ENCODE measurements around the gene C8B. TPM values are rescaled to one million over a fixed set of nuclear protein-coding genes. Genes with fewer than 3 reads are reported as not detected.

Gene C8B
- total and polyA plus RNA-seq, 2 experiments from 2014 or later, result not detected

DNA sequence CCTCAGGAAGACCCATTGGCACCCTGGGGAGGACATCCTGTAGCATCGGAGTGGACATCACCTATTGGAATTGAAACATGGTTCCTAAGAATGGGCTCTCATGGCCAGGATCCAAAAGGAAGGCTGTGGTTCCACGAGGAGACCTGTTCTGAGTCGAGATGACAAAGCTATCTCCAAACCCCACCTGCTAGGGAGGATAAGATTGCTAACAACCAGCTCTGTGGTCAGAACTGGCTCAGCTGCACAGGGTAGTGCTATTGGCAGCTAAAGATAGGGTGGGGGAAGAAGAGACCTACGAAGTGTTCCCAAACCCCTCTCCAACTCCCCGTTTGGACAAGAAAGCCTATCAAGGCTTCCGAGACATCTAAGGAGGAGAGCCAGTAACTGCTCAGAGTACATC is 17.7 kb upstream of the C8B start:
- no peak overlapping the region for H3K27ac ChIP-seq (ENCODE audit: low read depth)
- H3K9me2 ChIP-seq (ENCODE audit: insufficient read depth), result peaks cover 11% of the 10 kb centered on the region; the same call in 1 of the 2 replicates
- no peak overlapping the region for H3K4me3 Mint-ChIP-seq
- H3K27me3 ChIP-seq (ENCODE audit: insufficient read depth), result no peaks in the 10 kb centered on the region
- H3K4me1 Mint-ChIP-seq, result no peaks in the 10 kb centered on the region; the same call in 2 of the 3 replicates
- no peaks in the 10 kb centered on the region for H3F3A ChIP-seq (replicated peaks; ENCODE audit: low read depth)
- H3K9me3 Mint-ChIP-seq, result no peaks in the 10 kb centered on the region; the same call in 2 of the 3 replicates
- no peaks in the 10 kb centered on the region for H4K20me1 ChIP-seq (replicated peaks; ENCODE audit: insufficient read depth)
- H3K27ac Mint-ChIP-seq, result no peak overlapping the region
- no peaks in the 10 kb centered on the region for H3K36me3 ChIP-seq (ENCODE audit: insufficient read depth)
- no peaks in the 10 kb centered on the region for H3K79me2 ChIP-seq (replicated peaks; ENCODE audit: insufficient read depth)
- no peaks in the 10 kb centered on the region for H3K4me1 ChIP-seq (ENCODE audit: insufficient read depth)
- H2AFZ ChIP-seq, result no peak overlapping the region
- H3K4me3 ChIP-seq, result no peak overlapping the region
- peaks cover 1% of the 10 kb centered on the region for H3K27me3 Mint-ChIP-seq (ENCODE audit: insufficient read depth, low read depth, poor library complexity)
- DNase-seq (ENCODE audit: low spot score), result no peak
- ATAC-seq, result no peak
- no peaks in the 10 kb centered on the region for H3K36me3 Mint-ChIP-seq (ENCODE audit: low read depth)
- TF ChIP-seq JUNB (IDR thresholded peaks at IDR 0.05; ENCODE audit: unreplicated experiment) (no peak), ZNF114 (CRISPR knock-in tag; IDR thresholded peaks at IDR 0.05) (no peak)
- TF ChIP-seq, protein P1, sequence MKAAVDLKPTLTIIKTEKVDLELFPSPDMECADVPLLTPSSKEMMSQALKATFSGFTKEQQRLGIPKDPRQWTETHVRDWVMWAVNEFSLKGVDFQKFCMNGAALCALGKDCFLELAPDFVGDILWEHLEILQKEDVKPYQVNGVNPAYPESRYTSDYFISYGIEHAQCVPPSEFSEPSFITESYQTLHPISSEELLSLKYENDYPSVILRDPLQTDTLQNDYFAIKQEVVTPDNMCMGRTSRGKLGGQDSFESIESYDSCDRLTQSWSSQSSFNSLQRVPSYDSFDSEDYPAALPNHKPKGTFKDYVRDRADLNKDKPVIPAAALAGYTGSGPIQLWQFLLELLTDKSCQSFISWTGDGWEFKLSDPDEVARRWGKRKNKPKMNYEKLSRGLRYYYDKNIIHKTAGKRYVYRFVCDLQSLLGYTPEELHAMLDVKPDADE (IDR thresholded peaks at IDR 0.05), result no peak
- no peak overlapping the region for H3K4me2 ChIP-seq

DNA sequence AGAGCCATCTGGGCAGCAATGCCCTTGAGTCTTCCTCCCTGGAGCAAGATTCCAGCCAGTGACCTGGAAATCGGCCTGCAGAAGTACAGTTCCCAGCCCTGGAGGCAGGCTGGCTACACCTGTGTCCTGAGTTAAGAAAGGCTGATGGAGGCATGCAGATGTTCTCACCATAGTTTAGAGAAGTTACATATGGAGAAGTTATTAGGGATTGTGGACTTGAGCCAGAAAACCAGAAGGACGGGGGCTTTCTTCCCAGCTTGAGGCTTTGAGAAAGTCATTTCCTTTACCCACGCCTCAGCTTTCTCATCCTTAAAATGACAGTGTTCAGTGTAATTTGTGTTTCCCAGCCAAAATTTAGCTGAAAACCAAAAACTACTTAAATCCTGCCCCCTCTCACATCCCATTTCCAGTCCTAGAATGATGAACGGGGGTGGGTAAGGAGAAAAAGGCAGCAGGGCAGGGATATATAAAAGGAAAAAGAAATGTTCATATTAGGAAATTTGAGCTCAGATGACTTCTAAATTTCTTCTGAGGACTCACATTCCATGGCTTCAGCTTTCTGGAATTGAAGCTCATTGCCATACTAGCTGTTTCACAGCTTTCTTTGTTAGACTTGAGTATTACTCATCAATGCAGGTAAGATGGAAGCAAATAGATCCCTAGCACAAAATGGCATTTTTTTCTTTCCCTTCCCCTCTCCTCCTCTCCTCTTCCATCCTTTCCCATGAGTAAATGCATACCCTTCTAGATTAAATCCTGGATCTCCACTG is 14.4 kb upstream of the C8B start:
- peaks cover 11% of the 10 kb centered on the region; the same call in 1 of the 2 replicates for H3K9me2 ChIP-seq (ENCODE audit: insufficient read depth)
- H4K20me1 ChIP-seq (replicated peaks; ENCODE audit: insufficient read depth), result no peaks in the 10 kb centered on the region
- no peak overlapping the region for H2AFZ ChIP-seq
- no peaks in the 10 kb centered on the region for H3K79me2 ChIP-seq (replicated peaks; ENCODE audit: insufficient read depth)
- no peaks in the 10 kb centered on the region for H3K36me3 Mint-ChIP-seq (ENCODE audit: low read depth)
- no peaks in the 10 kb centered on the region for H3K4me1 ChIP-seq (ENCODE audit: insufficient read depth)
- no peaks in the 10 kb centered on the region; the same call in 2 of the 3 replicates for H3K9me3 Mint-ChIP-seq
- ATAC-seq (no peak), DNase-seq (ENCODE audit: low spot score) (no peak)
- no peak overlapping the region for H3K27ac Mint-ChIP-seq
- H3F3A ChIP-seq (replicated peaks; ENCODE audit: low read depth), result no peaks in the 10 kb centered on the region
- H3K4me3 Mint-ChIP-seq, result no peak overlapping the region
- H3K4me3 ChIP-seq, result no peak overlapping the region
- no peaks in the 10 kb centered on the region; the same call in 2 of the 3 replicates for H3K4me1 Mint-ChIP-seq
- no peaks in the 10 kb centered on the region for H3K36me3 ChIP-seq (ENCODE audit: insufficient read depth)
- no peaks in the 10 kb centered on the region for H3K27me3 ChIP-seq (ENCODE audit: insufficient read depth)
- H3K27ac ChIP-seq (ENCODE audit: low read depth), result no peak overlapping the region
- no peak overlapping the region for H3K4me2 ChIP-seq
- H3K27me3 Mint-ChIP-seq (ENCODE audit: insufficient read depth, low read depth, poor library complexity), result peaks cover 1% of the 10 kb centered on the region
- TF ChIP-seq, protein P2, sequence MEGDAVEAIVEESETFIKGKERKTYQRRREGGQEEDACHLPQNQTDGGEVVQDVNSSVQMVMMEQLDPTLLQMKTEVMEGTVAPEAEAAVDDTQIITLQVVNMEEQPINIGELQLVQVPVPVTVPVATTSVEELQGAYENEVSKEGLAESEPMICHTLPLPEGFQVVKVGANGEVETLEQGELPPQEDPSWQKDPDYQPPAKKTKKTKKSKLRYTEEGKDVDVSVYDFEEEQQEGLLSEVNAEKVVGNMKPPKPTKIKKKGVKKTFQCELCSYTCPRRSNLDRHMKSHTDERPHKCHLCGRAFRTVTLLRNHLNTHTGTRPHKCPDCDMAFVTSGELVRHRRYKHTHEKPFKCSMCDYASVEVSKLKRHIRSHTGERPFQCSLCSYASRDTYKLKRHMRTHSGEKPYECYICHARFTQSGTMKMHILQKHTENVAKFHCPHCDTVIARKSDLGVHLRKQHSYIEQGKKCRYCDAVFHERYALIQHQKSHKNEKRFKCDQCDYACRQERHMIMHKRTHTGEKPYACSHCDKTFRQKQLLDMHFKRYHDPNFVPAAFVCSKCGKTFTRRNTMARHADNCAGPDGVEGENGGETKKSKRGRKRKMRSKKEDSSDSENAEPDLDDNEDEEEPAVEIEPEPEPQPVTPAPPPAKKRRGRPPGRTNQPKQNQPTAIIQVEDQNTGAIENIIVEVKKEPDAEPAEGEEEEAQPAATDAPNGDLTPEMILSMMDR (conservative IDR thresholded peaks at IDR 0.05; ENCODE audit: low read depth in 2 of 2), result no peak
- TF ChIP-seq, protein P3, sequence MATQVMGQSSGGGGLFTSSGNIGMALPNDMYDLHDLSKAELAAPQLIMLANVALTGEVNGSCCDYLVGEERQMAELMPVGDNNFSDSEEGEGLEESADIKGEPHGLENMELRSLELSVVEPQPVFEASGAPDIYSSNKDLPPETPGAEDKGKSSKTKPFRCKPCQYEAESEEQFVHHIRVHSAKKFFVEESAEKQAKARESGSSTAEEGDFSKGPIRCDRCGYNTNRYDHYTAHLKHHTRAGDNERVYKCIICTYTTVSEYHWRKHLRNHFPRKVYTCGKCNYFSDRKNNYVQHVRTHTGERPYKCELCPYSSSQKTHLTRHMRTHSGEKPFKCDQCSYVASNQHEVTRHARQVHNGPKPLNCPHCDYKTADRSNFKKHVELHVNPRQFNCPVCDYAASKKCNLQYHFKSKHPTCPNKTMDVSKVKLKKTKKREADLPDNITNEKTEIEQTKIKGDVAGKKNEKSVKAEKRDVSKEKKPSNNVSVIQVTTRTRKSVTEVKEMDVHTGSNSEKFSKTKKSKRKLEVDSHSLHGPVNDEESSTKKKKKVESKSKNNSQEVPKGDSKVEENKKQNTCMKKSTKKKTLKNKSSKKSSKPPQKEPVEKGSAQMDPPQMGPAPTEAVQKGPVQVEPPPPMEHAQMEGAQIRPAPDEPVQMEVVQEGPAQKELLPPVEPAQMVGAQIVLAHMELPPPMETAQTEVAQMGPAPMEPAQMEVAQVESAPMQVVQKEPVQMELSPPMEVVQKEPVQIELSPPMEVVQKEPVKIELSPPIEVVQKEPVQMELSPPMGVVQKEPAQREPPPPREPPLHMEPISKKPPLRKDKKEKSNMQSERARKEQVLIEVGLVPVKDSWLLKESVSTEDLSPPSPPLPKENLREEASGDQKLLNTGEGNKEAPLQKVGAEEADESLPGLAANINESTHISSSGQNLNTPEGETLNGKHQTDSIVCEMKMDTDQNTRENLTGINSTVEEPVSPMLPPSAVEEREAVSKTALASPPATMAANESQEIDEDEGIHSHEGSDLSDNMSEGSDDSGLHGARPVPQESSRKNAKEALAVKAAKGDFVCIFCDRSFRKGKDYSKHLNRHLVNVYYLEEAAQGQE (IDR thresholded peaks at IDR 0.05; ENCODE audit: unreplicated experiment), result no peak
- TF ChIP-seq, protein P1 (IDR thresholded peaks at IDR 0.05), result no peak

Data from GM23338 (cell line).